Activated T-helper 9 cell treated with anti-CD3 and anti-CD28 coated beads, Interleukin-2, amount 50 U/mL, for 16 hours (primary cell): Measurements from ENCODE around the gene COL1A2.

Source experiments
- DNase-seq: peaks from one replicate; pipeline ENCODE4 v3.0.0-alpha.2; 2020; ENCODE audit warnings: low read depth

The COL1A2 gene

GRCh38 chr7:94394437-94395140 is at the start of gene COL1A2:
Gene COL1A2 (plus strand): TSS chr7:94394895. CDS start chr7:94395032, 137 bp downstream.
- DNase-seq = no peak

GRCh38 chr7:94345907-94346306 is 48.8 kb upstream of the COL1A2 start:
- no peak for DNase-seq

GRCh38 chr7:94348142-94348541 is 46.6 kb upstream of the COL1A2 start:
- DNase-seq = no peak

GRCh38 chr7:94350734-94351133 is 44.0 kb upstream of the COL1A2 start:
- DNase-seq = no peak

- no peak for DNase-seq
Measured at GRCh38 chr7:94351703-94352102, 43.0 kb upstream of the COL1A2 start.

GRCh38 chr7:94352887-94353286 is 41.8 kb upstream of the COL1A2 start:
- no peak for DNase-seq

GRCh38 chr7:94354953-94355352 is 39.7 kb upstream of the COL1A2 start:
- DNase-seq = no peak

GRCh38 chr7:94355454-94355853 is 39.2 kb upstream of the COL1A2 start:
- DNase-seq = no peak

- DNase-seq = no peak
Measured at GRCh38 chr7:94357076-94357475, 37.6 kb upstream of the COL1A2 start.

- no peak for DNase-seq
Measured at GRCh38 chr7:94360926-94361325, 33.8 kb upstream of the COL1A2 start.

- DNase-seq = no peak
Measured at GRCh38 chr7:94362276-94362675, 32.4 kb upstream of the COL1A2 start.

GRCh38 chr7:94364816-94365215 is 29.9 kb upstream of the COL1A2 start:
- DNase-seq = no peak

- no peak for DNase-seq
Measured at GRCh38 chr7:94366163-94366562, 28.5 kb upstream of the COL1A2 start.

- no peak for DNase-seq
Measured at GRCh38 chr7:94366832-94367231, 27.9 kb upstream of the COL1A2 start.

GRCh38 chr7:94367949-94368348 is 26.7 kb upstream of the COL1A2 start:
- DNase-seq = no peak

GRCh38 chr7:94368371-94368791 is 26.3 kb upstream of the COL1A2 start:
- DNase-seq = no peak

- DNase-seq = no peak
Measured at GRCh38 chr7:94374231-94374630, 20.5 kb upstream of the COL1A2 start.

- no peak for DNase-seq
Measured at GRCh38 chr7:94374721-94375566, 19.8 kb upstream of the COL1A2 start.

- DNase-seq = no peak
Measured at GRCh38 chr7:94375691-94376090, 19.0 kb upstream of the COL1A2 start.

- DNase-seq = no peak
Measured at GRCh38 chr7:94376281-94376680, 18.4 kb upstream of the COL1A2 start.

- no peak for DNase-seq
Measured at GRCh38 chr7:94378356-94378755, 16.3 kb upstream of the COL1A2 start.

- DNase-seq = no peak
Measured at GRCh38 chr7:94380264-94380663, 14.4 kb upstream of the COL1A2 start.

- DNase-seq = no peak
Measured at GRCh38 chr7:94382132-94382531, 12.6 kb upstream of the COL1A2 start.
